ENCODE data around the gene IRF2. TPM values are rescaled to one million over a fixed set of nuclear protein-coding genes. Genes with fewer than 3 reads are reported as not detected.

The IRF2 gene
- total and polyA plus RNA-seq, 2 donors (not counting 1 experiment from before 2014, with no cell fraction given): 67.8 to 68.2 TPM

DNA sequence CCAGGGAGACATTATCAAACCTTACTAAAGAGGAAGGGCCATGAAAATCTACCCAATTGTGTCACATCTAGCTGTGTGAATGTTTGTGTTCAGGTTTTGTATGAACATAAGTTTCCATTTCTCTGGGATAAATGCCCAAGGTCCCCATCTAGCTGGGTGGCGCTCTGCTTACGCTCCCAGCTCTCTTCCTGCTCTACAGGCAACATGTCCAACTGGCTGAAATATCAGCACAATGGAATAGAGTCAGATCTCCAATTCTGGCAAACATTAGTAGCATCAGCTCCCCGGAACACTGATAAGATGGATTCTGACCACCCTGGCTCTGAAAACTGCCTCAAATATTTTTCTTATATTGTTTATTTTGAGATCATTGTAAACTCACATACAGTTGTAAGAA, 74.8 kb downstream of the IRF2 start:
- Histone ChIP-seq H4K20me1 (ENCODE audit: control insufficient read depth, insufficient read depth, low read length, poor library complexity, severe bottlenecking) (peaks cover 43% of the 10 kb centered on the region), H3K9ac (ENCODE audit: low read length) (no peak overlapping the region), H3K9me3 (ENCODE audit: control extremely low read depth in 1 of 3, control insufficient read depth in 2 of 3, insufficient read depth in 1 of 3, low read length in 2 of 3) (peaks cover 0 to 4% (median 0%) of the 10 kb centered on the region in 3 donors), H3K36me3 (replicated peaks in 1 of 2; ENCODE audit: control extremely low read depth in 1 of 2, control insufficient read depth in 1 of 2, extremely low read depth in 1 of 2, insufficient read depth in 2 of 2, low read length in 1 of 2) (peaks cover 19 to 77% of the 10 kb centered on the region in 2 experiments), H3K27ac (ENCODE audit: low read length in 2 of 2) (no peak overlapping the region), H3K4me2 (replicated peaks; ENCODE audit: low read depth, low read length, poor library complexity, severe bottlenecking) (no peak overlapping the region), H3K4me3 (ENCODE audit: control extremely low read depth in 1 of 5, extremely low read depth in 1 of 5, insufficient read depth in 1 of 5, low read depth in 2 of 5, low read length in 4 of 5) (no peak overlapping the region), H2AFZ (ENCODE audit: insufficient read depth, low read depth, low read length, poor library complexity, severe bottlenecking) (no peak overlapping the region), H3K27me3 (replicated peaks in 1 of 4; ENCODE audit: control extremely low read depth in 1 of 4, control insufficient read depth in 3 of 4, insufficient read depth in 4 of 4, low read length in 3 of 4) (no peaks in the 10 kb centered on the region), H3K79me2 (ENCODE audit: control insufficient read depth, insufficient read depth, low read length) (peaks cover 81% of the 10 kb centered on the region), H3K4me1 (ENCODE audit: control insufficient read depth in 2 of 2, insufficient read depth in 2 of 2, low read length in 2 of 2) (peaks cover 26 to 32% of the 10 kb centered on the region in 2 donors)
- DNase-seq: no peak
- no peak for ATAC-seq (ENCODE audit: low read depth)
- Mint-ChIP-seq H3K27me3 (no peaks in the 10 kb centered on the region), H3K4me3 (no peak overlapping the region), H3K4me1 (peaks cover 44% of the 10 kb centered on the region), H3K27ac (peak overlapping the region; percentile 6), H3K9me3 (ENCODE audit: insufficient read depth) (no peaks in the 10 kb centered on the region)
- 100% methylated on average over 2 of the region's 3 CpGs for WGBS (ENCODE audit: insufficient coverage)
- no peak for TF ChIP-seq EZH2 (IDR thresholded peaks at IDR 0.05; ENCODE audit: borderline replicate concordance, insufficient read depth, low read depth, low read length, poor library complexity, severe bottlenecking)
- TF ChIP-seq CTCF (IDR thresholded peaks at IDR 0.05): no peak
- POLR2A ChIA-PET: no interaction called here
- intact Hi-C loops (cut with micrococcal nuclease): no loop called here
- CTCF ChIA-PET: no interaction called here

GRCh38 chr4:184398741-184399511, 75.4 kb downstream of the IRF2 start:
- CTCF ChIA-PET: no interaction called here
- no peaks in the 10 kb centered on the region for H3K9me3 Mint-ChIP-seq (ENCODE audit: insufficient read depth)
- peaks cover 41% of the 10 kb centered on the region for H4K20me1 ChIP-seq (ENCODE audit: control insufficient read depth, insufficient read depth, low read length, poor library complexity, severe bottlenecking)
- H3K9ac ChIP-seq (ENCODE audit: low read length): no peak overlapping the region
- no peak overlapping the region for H3K4me2 ChIP-seq (replicated peaks; ENCODE audit: low read depth, low read length, poor library complexity, severe bottlenecking)
- 98% methylated on average over 23 of the region's 24 CpGs for WGBS (ENCODE audit: insufficient coverage)
- peaks cover 48% of the 10 kb centered on the region for H3K4me1 Mint-ChIP-seq
- TF ChIP-seq CTCF (IDR thresholded peaks at IDR 0.05): no peak
- TF ChIP-seq EZH2 (IDR thresholded peaks at IDR 0.05; ENCODE audit: borderline replicate concordance, insufficient read depth, low read depth, low read length, poor library complexity, severe bottlenecking): no peak
- ATAC-seq (ENCODE audit: low read depth): no peak
- H3K27ac Mint-ChIP-seq: no peak overlapping the region
- H3K9me3 ChIP-seq (ENCODE audit: control extremely low read depth in 1 of 3, control insufficient read depth in 2 of 3, insufficient read depth in 1 of 3, low read length in 2 of 3): peaks cover 0 to 4% (median 0%) of the 10 kb centered on the region in 3 donors
- H3K4me1 ChIP-seq (ENCODE audit: control insufficient read depth in 2 of 2, insufficient read depth in 2 of 2, low read length in 2 of 2): peaks cover 27 to 35% of the 10 kb centered on the region in 2 donors
- no peak overlapping the region for H3K27ac ChIP-seq (ENCODE audit: low read length in 2 of 2)
- H3K27me3 ChIP-seq (replicated peaks in 1 of 4; ENCODE audit: control extremely low read depth in 1 of 4, control insufficient read depth in 3 of 4, insufficient read depth in 4 of 4, low read length in 3 of 4): no peaks in the 10 kb centered on the region
- H2AFZ ChIP-seq (ENCODE audit: insufficient read depth, low read depth, low read length, poor library complexity, severe bottlenecking): no peak overlapping the region
- H3K36me3 ChIP-seq (replicated peaks in 1 of 2; ENCODE audit: control extremely low read depth in 1 of 2, control insufficient read depth in 1 of 2, extremely low read depth in 1 of 2, insufficient read depth in 2 of 2, low read length in 1 of 2): peaks cover 19 to 78% of the 10 kb centered on the region in 2 experiments
- POLR2A ChIA-PET: interaction anchor here (0.7 kb wide), 1 partner anchor 895 kb away, joined by 3 read pairs; no protein-coding TSS in a partner anchor
- H3K79me2 ChIP-seq (ENCODE audit: control insufficient read depth, insufficient read depth, low read length): peaks cover 82% of the 10 kb centered on the region
- no peak for DNase-seq
- H3K4me3 ChIP-seq (ENCODE audit: control extremely low read depth in 1 of 5, extremely low read depth in 1 of 5, insufficient read depth in 1 of 5, low read depth in 2 of 5, low read length in 4 of 5): no peak overlapping the region
- intact Hi-C loops (cut with micrococcal nuclease): no loop called here
- no peaks in the 10 kb centered on the region for H3K27me3 Mint-ChIP-seq
- no peak overlapping the region for H3K4me3 Mint-ChIP-seq
